Measurements from ENCODE around the gene LPAR5. TPM values are rescaled to one million over a fixed set of nuclear protein-coding genes. Genes with fewer than 3 reads are reported as not detected.

Gene LPAR5
- total RNA-seq, 4 donors from 2014 or later: 27.9 to 50.1 (median 30.2) TPM

DNA sequence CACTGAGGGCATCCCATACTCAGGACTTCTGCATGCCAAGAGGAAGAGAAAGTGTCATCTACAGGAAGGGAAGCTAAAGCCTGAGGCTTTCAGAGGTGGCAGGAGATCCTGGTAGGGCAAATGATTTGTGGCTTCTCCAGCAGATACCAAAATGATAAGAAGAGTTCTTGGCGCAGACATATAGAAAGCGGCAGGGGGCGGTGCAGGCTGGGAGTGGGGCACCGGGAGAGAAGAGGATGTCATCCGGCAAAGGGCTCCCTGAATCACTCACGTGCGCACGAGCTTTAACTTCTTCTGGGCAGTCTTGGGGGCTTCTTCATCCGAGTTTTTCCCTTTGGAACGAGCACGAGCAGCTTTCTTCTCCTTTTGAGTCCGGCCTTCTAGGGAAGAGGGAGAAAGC lies 16.6 kb upstream of the LPAR5 start:
- H3K36me3 ChIP-seq: peaks cover 0 to 56% (median 27%) of the 10 kb centered on the region in 4 donors
- no peak for DNase-seq
- in situ Hi-C loops (cut with MboI; ENCODE audit: low pct_ligation_motif_present in 1 of 4, low pct_unique_long_range_greater_than_20kb in 1 of 4, low sequenced_read_pairs in 3 of 4): no loop called here
- H3K4me3 ChIP-seq: no peak overlapping the region
- intact Hi-C loops (cut with DNase I; ENCODE audit: low total_unique reads): no loop called here
- WGBS, 2 donors (ENCODE audit: low coverage in 1 of 2): 83 to 91% methylated on average over 12 of the region's 12 CpGs
- no peaks in the 10 kb centered on the region for H3K27me3 ChIP-seq
- no peaks in the 10 kb centered on the region for H3K9me3 ChIP-seq
- no peak overlapping the region for H3K27ac ChIP-seq
- H3K4me1 ChIP-seq: peaks cover 0 to 3% (median 0%) of the 10 kb centered on the region in 4 donors
- TF ChIP-seq POLR2AphosphoS5 (IDR thresholded peaks at IDR 0.05) (no peak), POLR2A (IDR thresholded peaks at IDR 0.05) (no peak), EP300 (IDR thresholded peaks at IDR 0.05; ENCODE audit: low read depth) (no peak)
- TF ChIP-seq, protein P1, sequence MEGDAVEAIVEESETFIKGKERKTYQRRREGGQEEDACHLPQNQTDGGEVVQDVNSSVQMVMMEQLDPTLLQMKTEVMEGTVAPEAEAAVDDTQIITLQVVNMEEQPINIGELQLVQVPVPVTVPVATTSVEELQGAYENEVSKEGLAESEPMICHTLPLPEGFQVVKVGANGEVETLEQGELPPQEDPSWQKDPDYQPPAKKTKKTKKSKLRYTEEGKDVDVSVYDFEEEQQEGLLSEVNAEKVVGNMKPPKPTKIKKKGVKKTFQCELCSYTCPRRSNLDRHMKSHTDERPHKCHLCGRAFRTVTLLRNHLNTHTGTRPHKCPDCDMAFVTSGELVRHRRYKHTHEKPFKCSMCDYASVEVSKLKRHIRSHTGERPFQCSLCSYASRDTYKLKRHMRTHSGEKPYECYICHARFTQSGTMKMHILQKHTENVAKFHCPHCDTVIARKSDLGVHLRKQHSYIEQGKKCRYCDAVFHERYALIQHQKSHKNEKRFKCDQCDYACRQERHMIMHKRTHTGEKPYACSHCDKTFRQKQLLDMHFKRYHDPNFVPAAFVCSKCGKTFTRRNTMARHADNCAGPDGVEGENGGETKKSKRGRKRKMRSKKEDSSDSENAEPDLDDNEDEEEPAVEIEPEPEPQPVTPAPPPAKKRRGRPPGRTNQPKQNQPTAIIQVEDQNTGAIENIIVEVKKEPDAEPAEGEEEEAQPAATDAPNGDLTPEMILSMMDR (IDR thresholded peaks at IDR 0.05): no peak

DNA sequence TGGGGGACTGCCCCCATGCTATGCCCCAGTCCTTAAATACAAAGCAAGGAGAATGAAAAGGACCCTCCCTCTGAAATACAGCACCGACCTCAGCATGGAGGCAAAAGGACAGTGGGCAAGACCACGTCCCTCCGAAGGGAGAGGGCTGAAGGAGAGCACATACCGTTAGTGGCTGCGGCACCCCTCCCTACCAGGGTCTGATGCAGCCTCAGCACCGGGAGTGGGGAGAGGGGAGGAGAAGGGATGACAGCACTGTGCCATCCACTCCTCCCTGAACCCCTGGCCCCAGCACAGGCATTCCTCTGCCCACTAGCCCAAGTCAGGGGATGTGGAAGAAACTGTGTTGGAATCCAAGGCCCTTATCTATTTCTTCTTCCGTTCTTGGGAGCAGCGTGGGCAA lies 15.1 kb upstream of the LPAR5 start:
- no peak for DNase-seq
- no peak overlapping the region for H3K27ac ChIP-seq
- H3K4me3 ChIP-seq: no peak overlapping the region
- peaks cover 0 to 13% (median 7%) of the 10 kb centered on the region in 4 donors for H3K4me1 ChIP-seq
- peaks cover 0 to 51% (median 25%) of the 10 kb centered on the region in 4 donors for H3K36me3 ChIP-seq
- TF ChIP-seq, protein P1 (IDR thresholded peaks at IDR 0.05): no peak
- TF ChIP-seq POLR2A (IDR thresholded peaks at IDR 0.05) (no peak), EP300 (IDR thresholded peaks at IDR 0.05; ENCODE audit: low read depth) (no peak), POLR2AphosphoS5 (IDR thresholded peaks at IDR 0.05) (no peak)
- intact Hi-C loops (cut with DNase I; ENCODE audit: low total_unique reads) (no loop called here), in situ Hi-C loops (cut with MboI; ENCODE audit: low pct_ligation_motif_present in 1 of 4, low pct_unique_long_range_greater_than_20kb in 1 of 4, low sequenced_read_pairs in 3 of 4) (no loop called here)
- 80 to 83% methylated on average over 1 to 8 of the region's 8 CpGs for WGBS, 2 donors (ENCODE audit: low coverage in 1 of 2)
- H3K9me3 ChIP-seq: no peaks in the 10 kb centered on the region
- H3K27me3 ChIP-seq: no peaks in the 10 kb centered on the region

DNA sequence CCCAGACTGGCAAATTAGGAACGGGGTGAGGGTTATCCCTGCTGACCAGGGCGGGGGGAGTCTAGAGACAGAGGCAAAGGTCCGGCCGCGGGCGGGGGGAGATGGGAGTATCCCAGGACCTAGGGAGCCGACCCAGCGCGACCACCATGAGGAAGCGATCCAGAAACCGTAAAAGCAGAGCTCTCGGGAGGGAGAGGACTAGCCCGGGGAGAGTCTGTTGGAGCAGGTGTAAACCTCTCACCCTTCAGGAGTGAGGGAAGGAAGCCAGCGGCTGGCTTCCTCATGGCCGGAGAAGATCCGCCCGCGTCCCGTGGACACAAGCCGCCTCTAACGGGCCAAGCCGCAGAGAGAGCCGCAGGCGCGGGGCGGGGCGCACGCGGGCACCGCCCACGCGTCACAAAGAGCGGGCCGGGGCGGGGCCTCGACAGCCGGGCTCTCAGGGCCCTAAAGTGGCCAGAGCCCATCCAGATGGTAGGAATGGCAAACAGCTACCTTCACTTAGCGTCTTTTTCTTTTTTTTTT lies 11.4 kb upstream of the LPAR5 start, which contains the start of gene ACRBP:
TSS of gene ACRBP (minus strand) at position 350 of the 522 bp plus-strand sequence. CDS start at position 284, 66 bp downstream.
- in situ Hi-C loops (cut with MboI; ENCODE audit: low pct_ligation_motif_present in 1 of 4, low pct_unique_long_range_greater_than_20kb in 1 of 4, low sequenced_read_pairs in 3 of 4): no loop called here
- Histone ChIP-seq H3K4me3 (peak within 1 kb of the TSS; percentile 38 to 62 (median 49)), H3K27me3 (no peaks in the 10 kb centered on the region), H3K36me3 (peaks cover 0 to 25% (median 12%) of the 10 kb centered on the region in 4 donors), H3K9me3 (no peaks in the 10 kb centered on the region), H3K4me1 (peaks cover 0 to 19% (median 7%) of the 10 kb centered on the region in 4 donors), H3K27ac (peak within 1 kb of the TSS; percentile 43 to 81 (median 62))
- DNase-seq: peak; percentile 86
- WGBS, 2 donors (ENCODE audit: low coverage in 1 of 2): 8 to 21% methylated on average over 5 to 38 of the region's 38 CpGs
- TF ChIP-seq, protein P1 (IDR thresholded peaks at IDR 0.05): no peak
- TF ChIP-seq EP300 (IDR thresholded peaks at IDR 0.05; ENCODE audit: low read depth) (no peak), POLR2A (IDR thresholded peaks at IDR 0.05) (peak; percentile 33), POLR2AphosphoS5 (IDR thresholded peaks at IDR 0.05) (peak; percentile 23 to 70 (median 56))
- intact Hi-C loops (cut with DNase I; ENCODE audit: low total_unique reads): no loop called here

DNA sequence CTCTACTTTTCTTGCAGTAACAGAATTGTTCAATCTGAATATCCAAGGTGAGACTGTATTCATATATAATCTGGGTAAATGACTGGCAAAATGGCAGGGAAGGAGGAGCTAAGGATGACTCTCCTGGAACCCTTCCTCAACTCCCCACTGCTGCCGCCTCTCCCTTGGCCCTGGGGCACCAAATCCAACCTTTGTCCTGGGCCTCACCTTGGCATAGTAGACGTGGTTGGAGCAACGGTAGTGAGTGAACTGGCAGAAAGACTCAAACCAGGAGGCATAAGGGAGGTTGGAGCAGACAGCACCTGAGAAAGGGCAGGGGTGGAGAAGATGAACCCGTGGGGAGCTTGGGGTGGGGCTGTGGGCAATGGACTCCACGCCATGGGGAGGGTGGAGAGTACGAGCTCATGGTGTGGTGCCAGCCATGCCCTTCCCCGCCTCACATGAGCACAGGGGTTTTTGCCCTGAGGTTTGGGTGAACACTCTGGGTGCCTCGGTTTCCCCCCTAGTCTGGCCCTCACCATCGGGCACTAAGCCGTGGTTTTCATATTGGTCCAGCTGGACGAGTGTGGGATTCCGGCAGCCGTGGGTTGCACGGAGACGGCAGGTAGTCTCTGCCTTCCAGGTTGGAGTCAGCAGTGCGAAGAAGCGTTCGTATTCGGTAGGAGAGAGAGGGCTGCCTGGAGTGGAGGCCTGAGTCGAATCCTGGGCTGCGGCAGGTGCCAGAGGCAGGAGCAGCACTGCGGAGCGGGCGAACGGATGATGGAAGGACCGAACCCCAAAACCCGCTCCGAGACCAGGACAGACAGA lies 10.7 kb upstream of the LPAR5 start:
- in situ Hi-C loops (cut with MboI; ENCODE audit: low pct_ligation_motif_present in 1 of 4, low pct_unique_long_range_greater_than_20kb in 1 of 4, low sequenced_read_pairs in 3 of 4): no loop called here
- intact Hi-C loops (cut with DNase I; ENCODE audit: low total_unique reads): no loop called here
- H3K36me3 ChIP-seq: peaks cover 0 to 20% (median 10%) of the 10 kb centered on the region in 4 donors
- peak overlapping the region; percentile 38 to 62 (median 49) for H3K4me3 ChIP-seq
- H3K27me3 ChIP-seq: no peaks in the 10 kb centered on the region
- TF ChIP-seq EP300 (IDR thresholded peaks at IDR 0.05; ENCODE audit: low read depth): no peak
- TF ChIP-seq POLR2A (IDR thresholded peaks at IDR 0.05): no peak
- TF ChIP-seq, protein P1 (IDR thresholded peaks at IDR 0.05): no peak
- TF ChIP-seq POLR2AphosphoS5 (IDR thresholded peaks at IDR 0.05): no peak
- DNase-seq: no peak
- peak overlapping the region; percentile 43 to 81 (median 62) for H3K27ac ChIP-seq
- H3K9me3 ChIP-seq: no peaks in the 10 kb centered on the region
- peaks cover 0 to 19% (median 7%) of the 10 kb centered on the region in 4 donors for H3K4me1 ChIP-seq
- WGBS, 2 donors (ENCODE audit: low coverage in 1 of 2): 58 to 68% methylated on average over 3 to 28 of the region's 28 CpGs

Measured in transverse colon (tissue), 4 donors.